Endothelial cell of umbilical vein (primary cell): ENCODE results near the gene SPON2. TPM values are rescaled to one million over a fixed set of nuclear protein-coding genes. Genes with fewer than 3 reads are reported as not detected.

Experiments used
- BruUV-seq: library from RNA; stranded (reverse); fragments of 400-500 nt; replicated peaks from 2 replicates; lab custom pipeline; 2021; lab: Mats Ljungman, UMichigan
- CTCF ChIA-PET: fragments of 300-600, 350-600 bp; sonication (Branson Sonifier 250); formaldehyde crosslinking; loops from one replicate; lab custom pipeline; 2021; ENCODE audit warnings: antibody characterized with exemption, inconsistent platforms; lab: Charles Lee
- POLR2A ChIA-PET: fragments of 300-600, 350-600 bp; sonication (Branson Sonifier 250); formaldehyde crosslinking; loops from one replicate; lab custom pipeline; 2021; ENCODE audit warnings: antibody characterized with exemption, inconsistent platforms; lab: Charles Lee
- DNase-seq: peaks from one replicate; pipeline ENCODE4 v3.0.0-alpha.2; 2011; ENCODE audit warnings: low read depth, low spot score
- FAIRE-seq: peaks from 2 replicates; lab custom pipeline; 2011; peaks lifted over from hg19 to GRCh38; lab: Jason Lieb, UNC
- H2AFZ ChIP-seq: 2 replicates; pipeline ENCODE4 v1.6.0; 2012; ENCODE audit warnings: low read depth, low read length, control low read depth, inconsistent platforms
- H3K27ac ChIP-seq: 2 replicates; pipeline ENCODE4 v1.5.1; 2011; ENCODE audit warnings: low read depth, mild to moderate bottlenecking, control low read depth, low read length, moderate library complexity; ENCODE audit not compliant: insufficient read depth
- H3K27me3 ChIP-seq, 2 experiments: 2 replicates each; pipeline versions ENCODE4 v1.6.0 to v1.6.1; 2011; ENCODE audit warnings: low read length in 2 of 2, mixed read lengths in 1 of 2; ENCODE audit not compliant: control insufficient read depth in 2 of 2, insufficient read depth in 2 of 2
- H3K36me3 ChIP-seq, 2 experiments: 2 replicates in 1 of 2; 3 replicates in 1 of 2; pipeline ENCODE4 v1.5.1; 2011; ENCODE audit warnings: low read length in 2 of 2, mild to moderate bottlenecking in 1 of 2, moderate library complexity in 1 of 2; ENCODE audit not compliant: control insufficient read depth in 2 of 2, insufficient read depth in 2 of 2; ENCODE audit errors: extremely low read depth in 1 of 2
- H3K4me1 ChIP-seq: 3 replicates; pipeline ENCODE4 v1.5.1; 2011; ENCODE audit warnings: mild to moderate bottlenecking, low read length; ENCODE audit not compliant: control insufficient read depth, insufficient read depth; ENCODE audit errors: extremely low read depth
- H3K4me2 ChIP-seq: 2 replicates; pipeline ENCODE4 v1.6.1; 2011; ENCODE audit warnings: low read length, control low read depth, mixed read lengths; ENCODE audit not compliant: insufficient read depth
- H3K4me3 ChIP-seq, 3 experiments: fragments of 200-600 bp in 1 of 3; sonication (generic), shearing (Covaris generic) in 1 of 3; replicated peaks in 1 of 3; 2 replicates each; pipeline ENCODE4 v1.5.1; 2011 to 2016; ENCODE audit warnings: control low read depth in 3 of 3, low read length in 3 of 3, mild to moderate bottlenecking in 2 of 3, inconsistent platforms in 1 of 3, low read depth in 1 of 3, moderate library complexity in 1 of 3; ENCODE audit not compliant: insufficient read depth in 1 of 3
- H3K79me2 ChIP-seq: 2 replicates; pipeline ENCODE4 v1.6.0; 2012; ENCODE audit warnings: low read length, inconsistent platforms; ENCODE audit not compliant: control insufficient read depth, insufficient read depth
- H3K9ac ChIP-seq: replicated peaks from 2 replicates; pipeline ENCODE3; 2011; ENCODE audit warnings: low read length, control low read depth; ENCODE audit not compliant: insufficient read depth; ENCODE audit errors: extremely low read depth
- H3K9me1 ChIP-seq: replicated peaks from 3 replicates; pipeline ENCODE4 v1.6.0; 2011; ENCODE audit warnings: mild to moderate bottlenecking, low read length; ENCODE audit not compliant: control insufficient read depth, insufficient read depth; ENCODE audit errors: extremely low read depth
- H3K9me3 ChIP-seq: replicated peaks from 2 replicates; pipeline ENCODE4 v1.5.1; 2012; ENCODE audit warnings: low read length, inconsistent platforms; ENCODE audit not compliant: control insufficient read depth, insufficient read depth
- H4K20me1 ChIP-seq: replicated peaks from 2 replicates; pipeline ENCODE3; 2011; ENCODE audit warnings: mild to moderate bottlenecking, low read length; ENCODE audit not compliant: control insufficient read depth, insufficient read depth; ENCODE audit errors: extremely low read depth
- CTCF ChIP-seq, 2 donors: IDR thresholded peaks; 1 replicate in 1 of 2; 2 replicates in 1 of 2; pipeline ENCODE4 v1.5.1; 2011; ENCODE audit warnings: low read length in 2 of 2, mild to moderate bottlenecking in 2 of 2, moderate library complexity in 2 of 2, control low read depth in 1 of 2, inconsistent platforms in 1 of 2, low read depth in 1 of 2; ENCODE audit not compliant: insufficient read depth in 1 of 2; ENCODE audit errors: extremely low read depth in 1 of 2
- EZH2 ChIP-seq: IDR thresholded peaks from 2 replicates; pipeline ENCODE4 v1.6.1; 2012; ENCODE audit warnings: borderline replicate concordance, low read depth, mild to moderate bottlenecking, moderate library complexity, low read length, inconsistent platforms; ENCODE audit not compliant: severe bottlenecking
- FOS ChIP-seq: IDR thresholded peaks from 2 replicates; pipeline ENCODE4 v1.6.1; 2011; ENCODE audit warnings: mild to moderate bottlenecking, low read length, moderate library complexity, borderline replicate concordance; ENCODE audit not compliant: insufficient read depth
- GATA2 ChIP-seq: IDR thresholded peaks from 2 replicates; pipeline ENCODE4 v1.7.0; 2011; ENCODE audit warnings: low read depth, mild to moderate bottlenecking, moderate library complexity, mixed read lengths, low read length; ENCODE audit not compliant: insufficient read length, insufficient read depth
- JUN ChIP-seq: IDR thresholded peaks from 2 replicates; pipeline ENCODE4 v1.6.1; 2011; ENCODE audit warnings: borderline replicate concordance, low read depth; ENCODE audit not compliant: insufficient read length, insufficient read depth
- MAX ChIP-seq: IDR thresholded peaks from 2 replicates; pipeline ENCODE4 v1.6.1; 2011; ENCODE audit not compliant: insufficient read depth, insufficient read length
- MYC ChIP-seq: IDR thresholded peaks from one replicate; pipeline ENCODE4 v1.6.1; 2011; ENCODE audit warnings: mild to moderate bottlenecking, low read depth, low read length
- POLR2A ChIP-seq: IDR thresholded peaks from 2 replicates; pipeline ENCODE4 v1.6.1; 2012; ENCODE audit warnings: low read depth, mild to moderate bottlenecking, control low read depth, low read length
- POLR2AphosphoS5 ChIP-seq: IDR thresholded peaks from 2 replicates; pipeline ENCODE4 v1.6.1; 2012; ENCODE audit warnings: low read depth, mild to moderate bottlenecking, control low read depth, low read length, moderate library complexity; ENCODE audit not compliant: insufficient read depth
- dilution Hi-C: fragments of 300-500 bp; cut with MboI; formaldehyde crosslinking; loops from one replicate; pipeline ENCODE4 v1.15.0; 2019; ENCODE audit warnings: low sequenced_read_pairs; ENCODE audit not compliant: extremely low pct_ligation_motif_present
- intact Hi-C: fragments of 100-400 bp; cut with micrococcal nuclease; formaldehyde crosslinking; loops from one replicate; pipeline ENCODE4 v1.10.0; 2022
- polyA plus RNA-seq, 4 experiments: library from polyadenylated mRNA; depleted of rRNA in 3 of 4; stranded (reverse) in 3 of 4; unstranded in 1 of 4; fragments of >200 nt; gene quantifications; 2 replicates each; pipeline versions ENCODE4 v1.2.1 to v1.2.3, GENCODE V29; 2011 to 2012; ENCODE audit warnings: missing spikeins in 1 of 4
- total RNA-seq: library from RNA; stranded (reverse); gene quantifications from 2 replicates; pipeline ENCODE4 v1.2.3, GENCODE V29; 2021

Gene SPON2
- total and polyA plus RNA-seq, 2 donors (not counting 3 experiments of a cell fraction or from before 2014, with no cell fraction given) = 0.04 TPM; not detected in 1

GRCh38 chr4:1212546-1213335 is 40.4 kb upstream of the SPON2 start:
- no peaks in the 10 kb centered on the region for H3K4me1 ChIP-seq
- no peak overlapping the region for H3K4me2 ChIP-seq
- no peak overlapping the region for H2AFZ ChIP-seq
- intact Hi-C loops (no loop called here), dilution Hi-C loops (no loop called here)
- H3K27ac ChIP-seq = no peak overlapping the region
- CTCF ChIA-PET = interaction anchor here (0.9 kb wide), 1 partner anchor 12 kb away, joined by 3 read pairs; no protein-coding TSS in a partner anchor
- FAIRE-seq (no peak), DNase-seq (no peak)
- peaks cover 8 to 39% of the 10 kb centered on the region in 2 experiments for H3K36me3 ChIP-seq
- H3K9me3 ChIP-seq = no peaks in the 10 kb centered on the region
- no peak overlapping the region for H3K4me3 ChIP-seq
- POLR2A ChIA-PET = no interaction called here
- no peaks in the 10 kb centered on the region for H3K9me1 ChIP-seq
- no peaks in the 10 kb centered on the region for H3K79me2 ChIP-seq
- no TSS peak for BruUV-seq
- no peak overlapping the region for H3K9ac ChIP-seq
- TF ChIP-seq POLR2A = no peak
- no peak for TF ChIP-seq GATA2
- no peak for TF ChIP-seq CTCF (IDR thresholded peaks at IDR 0.05; ENCODE audit: extremely low read depth in 1 of 2, insufficient read depth in 1 of 2, low read depth in 1 of 2, low read length in 2 of 2)
- no peak for TF ChIP-seq JUN
- TF ChIP-seq FOS = no peak
- TF ChIP-seq POLR2AphosphoS5 = no peak
- TF ChIP-seq MYC = no peak
- TF ChIP-seq EZH2 = no peak
- TF ChIP-seq MAX = no peak
- no peaks in the 10 kb centered on the region for H3K27me3 ChIP-seq
- no peaks in the 10 kb centered on the region for H4K20me1 ChIP-seq
